Activated CD4-positive, alpha-beta T cell treated with anti-CD3 and anti-CD28 coated beads, Interleukin-2, amount 10 ng/mL, durations not matched to agents 7 days and 5 days (primary cell): ENCODE results near the gene SLC25A21. TPM values are rescaled to one million over a fixed set of nuclear protein-coding genes. Genes with fewer than 3 reads are reported as not detected.
"Not testable (repeated sequence)": the region's sequence is repeated elsewhere in the genome, so short reads cannot be mapped to it uniquely, and the experiment has no call there.

Experiments
- CTCF ChIA-PET: fragments of 350-600 bp; sonication (Branson Sonifier 250); formaldehyde crosslinking; loops from one replicate; lab custom pipeline; 2021; ENCODE audit warnings: antibody characterized with exemption; lab: Charles Lee
- POLR2A ChIA-PET: fragments of 350-600 bp; sonication (Branson Sonifier 250); formaldehyde crosslinking; loops from one replicate; lab custom pipeline; 2021; ENCODE audit warnings: antibody characterized with exemption; lab: Charles Lee
- DNase-seq: peaks from one replicate; pipeline ENCODE4 v3.0.0-alpha.2; 2020
- H3K27ac Mint-ChIP-seq: one replicate; pipeline ENCODE4 v1.8.0; 2021; ENCODE audit warnings: mild to moderate bottlenecking, moderate library complexity, mixed read lengths
- H3K27me3 Mint-ChIP-seq: one replicate; pipeline ENCODE4 v1.8.0; 2021; ENCODE audit warnings: mixed read lengths
- H3K36me3 Mint-ChIP-seq: one replicate; pipeline ENCODE4 v1.8.0; 2021; ENCODE audit warnings: low read depth, mixed read lengths
- H3K4me1 Mint-ChIP-seq: one replicate; pipeline ENCODE4 v1.8.0; 2021; ENCODE audit warnings: mixed read lengths
- H3K4me3 Mint-ChIP-seq: one replicate; pipeline ENCODE4 v1.8.0; 2021; ENCODE audit warnings: mild to moderate bottlenecking, moderate library complexity, mixed read lengths
- H3K9me3 Mint-ChIP-seq: one replicate; pipeline ENCODE4 v1.8.0; 2021; ENCODE audit warnings: mixed read lengths
- total RNA-seq, 2 experiments: library from RNA; stranded (reverse); gene quantifications; one replicate each; pipeline ENCODE4 v1.2.3, GENCODE V29; 2021

SLC25A21 gene
- total RNA-seq, 2 experiments from 2014 or later = not detected

- peak; percentile 7 for DNase-seq
- ChIA-PET POLR2A (no interaction called here), CTCF (interaction anchor here (0.6 kb wide), 1 partner anchor 643 kb away, joined by 3 read pairs; no protein-coding TSS in a partner anchor)
- Mint-ChIP-seq H3K27me3 (peaks cover 17% of the 10 kb centered on the region), H3K36me3 (peaks cover 2% of the 10 kb centered on the region), H3K4me1 (peaks cover 10% of the 10 kb centered on the region), H3K4me3 (peak within 1 kb of the TSS; percentile 33), H3K9me3 (no peaks in the 10 kb centered on the region), H3K27ac (no peak within 1 kb of the TSS)
Measured at GRCh38 chr14:37197421-37198272, 25.2 kb upstream of the SLC25A21 start, which contains the start of gene MIPOL1. Gene MIPOL1 (plus strand): TSS chr14:37197937. CDS start chr14:37247889, 49,952 bp downstream.

GRCh38 chr14:37196604-37197420 lies 24.4 kb upstream of the SLC25A21 start:
- Mint-ChIP-seq H3K27me3 (peaks cover 17% of the 10 kb centered on the region), H3K27ac (no peak overlapping the region), H3K4me3 (peak overlapping the region; percentile 33), H3K36me3 (peaks cover 2% of the 10 kb centered on the region), H3K4me1 (peaks cover 10% of the 10 kb centered on the region), H3K9me3 (no peaks in the 10 kb centered on the region)
- CTCF ChIA-PET = interaction anchor here (0.6 kb wide), 1 partner anchor 644 kb away, joined by 3 read pairs; no protein-coding TSS in a partner anchor
- POLR2A ChIA-PET = no interaction called here
- no peak for DNase-seq

- Mint-ChIP-seq H3K4me1 (peaks cover 10% of the 10 kb centered on the region), H3K27ac (no peak overlapping the region), H3K36me3 (peaks cover 2% of the 10 kb centered on the region), H3K27me3 (peaks cover 17% of the 10 kb centered on the region), H3K9me3 (peaks cover 2% of the 10 kb centered on the region), H3K4me3 (no peak overlapping the region)
- POLR2A ChIA-PET = no interaction called here
- CTCF ChIA-PET = no interaction called here
- DNase-seq = no peak
Measured at GRCh38 chr14:37195327-37195726, 22.9 kb upstream of the SLC25A21 start.

GRCh38 chr14:37194698-37195097 lies 22.3 kb upstream of the SLC25A21 start:
- Mint-ChIP-seq H3K27me3 (peaks cover 17% of the 10 kb centered on the region), H3K27ac (no peak overlapping the region), H3K36me3 (peaks cover 2% of the 10 kb centered on the region), H3K4me3 (no peak overlapping the region), H3K4me1 (peaks cover 10% of the 10 kb centered on the region), H3K9me3 (peaks cover 2% of the 10 kb centered on the region)
- POLR2A ChIA-PET = no interaction called here
- CTCF ChIA-PET = no interaction called here
- DNase-seq = no peak

- H3K4me3 Mint-ChIP-seq, H3K9me3 Mint-ChIP-seq, H3K27me3 Mint-ChIP-seq, H3K4me1 Mint-ChIP-seq, CTCF ChIA-PET, H3K36me3 Mint-ChIP-seq, H3K27ac Mint-ChIP-seq, POLR2A ChIA-PET, DNase-seq: not testable (repeated sequence)
Measured at GRCh38 chr14:37189733-37190132, 17.3 kb upstream of the SLC25A21 start.

- DNase-seq, H3K9me3 Mint-ChIP-seq, H3K27ac Mint-ChIP-seq, CTCF ChIA-PET, H3K36me3 Mint-ChIP-seq, POLR2A ChIA-PET, H3K27me3 Mint-ChIP-seq, H3K4me3 Mint-ChIP-seq, H3K4me1 Mint-ChIP-seq: not testable (repeated sequence)
Measured at GRCh38 chr14:37187840-37188577, 15.6 kb upstream of the SLC25A21 start.

GRCh38 chr14:37187294-37187693 lies 14.9 kb upstream of the SLC25A21 start:
- no peaks in the 10 kb centered on the region for H3K27me3 Mint-ChIP-seq
- ChIA-PET CTCF (no interaction called here), POLR2A (no interaction called here)
- H3K4me1 Mint-ChIP-seq = no peaks in the 10 kb centered on the region
- peaks cover 2% of the 10 kb centered on the region for H3K9me3 Mint-ChIP-seq
- H3K36me3 Mint-ChIP-seq = no peaks in the 10 kb centered on the region
- H3K27ac Mint-ChIP-seq = no peak overlapping the region
- no peak overlapping the region for H3K4me3 Mint-ChIP-seq
- no peak for DNase-seq

GRCh38 chr14:37186865-37187264 lies 14.5 kb upstream of the SLC25A21 start:
- DNase-seq = no peak
- ChIA-PET CTCF (no interaction called here), POLR2A (no interaction called here)
- H3K36me3 Mint-ChIP-seq = no peaks in the 10 kb centered on the region
- no peak overlapping the region for H3K4me3 Mint-ChIP-seq
- no peak overlapping the region for H3K27ac Mint-ChIP-seq
- peaks cover 2% of the 10 kb centered on the region for H3K9me3 Mint-ChIP-seq
- no peaks in the 10 kb centered on the region for H3K4me1 Mint-ChIP-seq
- no peaks in the 10 kb centered on the region for H3K27me3 Mint-ChIP-seq

- ChIA-PET POLR2A (no interaction called here), CTCF (no interaction called here)
- Mint-ChIP-seq H3K4me1 (no peaks in the 10 kb centered on the region), H3K27me3 (no peaks in the 10 kb centered on the region), H3K27ac (no peak overlapping the region), H3K36me3 (no peaks in the 10 kb centered on the region), H3K4me3 (no peak overlapping the region), H3K9me3 (peaks cover 2% of the 10 kb centered on the region)
- no peak for DNase-seq
Measured at GRCh38 chr14:37185670-37186069, 13.3 kb upstream of the SLC25A21 start.

- H3K27me3 Mint-ChIP-seq, CTCF ChIA-PET, POLR2A ChIA-PET, H3K27ac Mint-ChIP-seq, H3K9me3 Mint-ChIP-seq, H3K36me3 Mint-ChIP-seq, DNase-seq, H3K4me3 Mint-ChIP-seq, H3K4me1 Mint-ChIP-seq: not testable (repeated sequence)
Measured at GRCh38 chr14:37184520-37184919, 12.1 kb upstream of the SLC25A21 start.

- no peak for DNase-seq
- ChIA-PET POLR2A (no interaction called here), CTCF (no interaction called here)
- no peaks in the 10 kb centered on the region for H3K36me3 Mint-ChIP-seq
- no peaks in the 10 kb centered on the region for H3K9me3 Mint-ChIP-seq
- H3K4me1 Mint-ChIP-seq = no peaks in the 10 kb centered on the region
- H3K27me3 Mint-ChIP-seq = no peaks in the 10 kb centered on the region
- H3K4me3 Mint-ChIP-seq = no peak overlapping the region
- no peak overlapping the region for H3K27ac Mint-ChIP-seq
Measured at GRCh38 chr14:37181441-37181840, 9.0 kb upstream of the SLC25A21 start.

- H3K4me3 Mint-ChIP-seq, H3K27me3 Mint-ChIP-seq, H3K36me3 Mint-ChIP-seq, DNase-seq, CTCF ChIA-PET, H3K4me1 Mint-ChIP-seq, POLR2A ChIA-PET, H3K9me3 Mint-ChIP-seq, H3K27ac Mint-ChIP-seq: not testable (repeated sequence)
Measured at GRCh38 chr14:37180886-37181285, 8.5 kb upstream of the SLC25A21 start.
